SKM-1 (cell line): ENCODE measurements around the gene RIT1.
A peak's percentile ranks its signal among the peaks of the same experiment; 100 is the strongest.

Experiments
- DNase-seq: peaks from one replicate; lab custom pipeline; 2025; ENCODE audit not compliant: unreplicated experiment; lab: John Stamatoyannopoulos, UW

The RIT1 gene

GRCh38 chr1:155911156-155912055, at the start of gene RIT1:
RIT1 (minus strand) TSS chr1:155911349; CDS start chr1:155910761, 588 bp downstream.
- DNase-seq, result peak; percentile 87

- DNase-seq, result no peak
Observed at GRCh38 chr1:155960081-155960745, 49.1 kb upstream of the RIT1 start.

GRCh38 chr1:155957411-155957915, 46.3 kb upstream of the RIT1 start:
- no peak for DNase-seq

- DNase-seq, result no peak
Observed at GRCh38 chr1:155954645-155955044, 43.5 kb upstream of the RIT1 start.

GRCh38 chr1:155952505-155952890, 41.3 kb upstream of the RIT1 start:
- DNase-seq, result no peak

GRCh38 chr1:155951753-155952504, 40.8 kb upstream of the RIT1 start:
- no peak for DNase-seq

- DNase-seq, result no peak
Observed at GRCh38 chr1:155950829-155951228, 39.7 kb upstream of the RIT1 start.

- DNase-seq, result no peak
Observed at GRCh38 chr1:155947741-155948140, 36.6 kb upstream of the RIT1 start.

GRCh38 chr1:155947292-155947691, 36.1 kb upstream of the RIT1 start:
- no peak for DNase-seq

- DNase-seq, result no peak
Observed at GRCh38 chr1:155946633-155947219, 35.6 kb upstream of the RIT1 start.

GRCh38 chr1:155944444-155944799, 33.3 kb upstream of the RIT1 start:
- DNase-seq, result peak; percentile 36

GRCh38 chr1:155942578-155943141, 31.5 kb upstream of the RIT1 start:
- DNase-seq, result no peak

- DNase-seq, result no peak
Observed at GRCh38 chr1:155941845-155942531, 30.8 kb upstream of the RIT1 start.

- peak; percentile 85 for DNase-seq
Observed at GRCh38 chr1:155940993-155941844, 30.1 kb upstream of the RIT1 start, which contains the start of gene RXFP4. RXFP4 (plus strand) TSS chr1:155941638; CDS start chr1:155941710, 72 bp downstream.

- peak; percentile 85 for DNase-seq
Observed at GRCh38 chr1:155940482-155940992, 29.4 kb upstream of the RIT1 start.

- peak; percentile 88 for DNase-seq
Observed at GRCh38 chr1:155938220-155938627, 27.1 kb upstream of the RIT1 start.

GRCh38 chr1:155934936-155935590, 23.9 kb upstream of the RIT1 start:
- no peak for DNase-seq
